ENCODE measurements around the gene ZBTB16.

DNA sequence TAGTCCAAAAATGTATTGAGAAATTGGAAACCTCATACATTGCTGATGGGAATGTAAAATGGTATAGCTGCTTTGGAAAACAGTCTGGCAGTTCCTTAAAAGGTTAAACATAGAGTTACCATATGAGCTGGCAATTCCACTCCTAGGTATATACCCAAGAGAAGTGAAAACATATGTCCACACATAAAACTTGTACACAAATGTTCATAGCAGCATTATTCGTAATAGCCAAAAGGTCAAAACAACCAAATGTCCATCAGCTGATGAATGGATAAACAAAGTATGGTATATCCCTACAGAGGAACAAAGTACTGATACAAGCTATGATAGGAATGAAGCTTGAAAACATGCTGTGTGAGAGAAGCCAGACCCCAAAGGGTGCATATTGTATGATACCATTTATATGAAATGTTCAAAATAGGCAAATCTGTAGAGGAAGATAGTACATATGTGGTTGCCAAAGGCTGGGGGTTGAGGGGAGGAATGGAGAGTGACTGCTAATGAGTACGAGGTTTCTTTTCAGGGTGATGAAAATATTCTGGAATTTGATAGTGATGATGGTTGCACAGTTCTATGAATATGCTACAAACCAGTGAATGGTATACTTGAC is 85.8 kb downstream of the ZBTB16 start:
- TF ChIP-seq EZH2 (IDR thresholded peaks at IDR 0.05; ENCODE audit: borderline replicate concordance, low read depth, low read length, severe bottlenecking) (no peak), POLR2AphosphoS5 (IDR thresholded peaks at IDR 0.05; ENCODE audit: insufficient read depth, low read depth, low read length) (no peak)
- TF ChIP-seq, protein P1, sequence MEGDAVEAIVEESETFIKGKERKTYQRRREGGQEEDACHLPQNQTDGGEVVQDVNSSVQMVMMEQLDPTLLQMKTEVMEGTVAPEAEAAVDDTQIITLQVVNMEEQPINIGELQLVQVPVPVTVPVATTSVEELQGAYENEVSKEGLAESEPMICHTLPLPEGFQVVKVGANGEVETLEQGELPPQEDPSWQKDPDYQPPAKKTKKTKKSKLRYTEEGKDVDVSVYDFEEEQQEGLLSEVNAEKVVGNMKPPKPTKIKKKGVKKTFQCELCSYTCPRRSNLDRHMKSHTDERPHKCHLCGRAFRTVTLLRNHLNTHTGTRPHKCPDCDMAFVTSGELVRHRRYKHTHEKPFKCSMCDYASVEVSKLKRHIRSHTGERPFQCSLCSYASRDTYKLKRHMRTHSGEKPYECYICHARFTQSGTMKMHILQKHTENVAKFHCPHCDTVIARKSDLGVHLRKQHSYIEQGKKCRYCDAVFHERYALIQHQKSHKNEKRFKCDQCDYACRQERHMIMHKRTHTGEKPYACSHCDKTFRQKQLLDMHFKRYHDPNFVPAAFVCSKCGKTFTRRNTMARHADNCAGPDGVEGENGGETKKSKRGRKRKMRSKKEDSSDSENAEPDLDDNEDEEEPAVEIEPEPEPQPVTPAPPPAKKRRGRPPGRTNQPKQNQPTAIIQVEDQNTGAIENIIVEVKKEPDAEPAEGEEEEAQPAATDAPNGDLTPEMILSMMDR (IDR thresholded peaks at IDR 0.05; ENCODE audit: extremely low read depth in 1 of 2, insufficient read depth in 1 of 2, low read depth in 1 of 2, low read length in 2 of 2), result no peak

Data from endothelial cell of umbilical vein (primary cell).